Activated CD8-positive, alpha-beta memory T cell treated with anti-CD3 and anti-CD28 coated beads, Interleukin-2, amount 50 U/mL, for 4 hours (primary cell): ENCODE measurements around the gene MARCHF6.
"Not testable (repeated sequence)": the region's sequence is repeated elsewhere in the genome, so short reads cannot be mapped to it uniquely, and the experiment has no call there.

Experiments
- DNase-seq: peaks from one replicate; pipeline ENCODE4 v3.0.0-alpha.2; 2020

MARCHF6 gene

GRCh38 chr5:10323588-10324488 lies 29.7 kb upstream of the MARCHF6 start:
- no peak for DNase-seq

GRCh38 chr5:10324518-10325370 lies 28.8 kb upstream of the MARCHF6 start:
- DNase-seq, result no peak

GRCh38 chr5:10328323-10328722 lies 25.2 kb upstream of the MARCHF6 start:
- DNase-seq, result no peak

- no peak for DNase-seq
Observed at GRCh38 chr5:10329446-10329819, 24.1 kb upstream of the MARCHF6 start.

GRCh38 chr5:10329820-10330481 lies 23.5 kb upstream of the MARCHF6 start:
- no peak for DNase-seq

- DNase-seq, result no peak
Observed at GRCh38 chr5:10330511-10331230, 22.8 kb upstream of the MARCHF6 start.

- DNase-seq, result no peak
Observed at GRCh38 chr5:10331341-10331796, 22.1 kb upstream of the MARCHF6 start.

GRCh38 chr5:10332301-10332700 lies 21.2 kb upstream of the MARCHF6 start:
- DNase-seq, result no peak

- DNase-seq, result no peak
Observed at GRCh38 chr5:10333154-10334006, 20.1 kb upstream of the MARCHF6 start.

GRCh38 chr5:10334831-10335230 lies 18.7 kb upstream of the MARCHF6 start:
- DNase-seq, result no peak

GRCh38 chr5:10335711-10336470 lies 17.6 kb upstream of the MARCHF6 start:
- DNase-seq, result no peak

- DNase-seq, result no peak
Observed at GRCh38 chr5:10337107-10337506, 16.4 kb upstream of the MARCHF6 start.

GRCh38 chr5:10337986-10338385 lies 15.5 kb upstream of the MARCHF6 start:
- no peak for DNase-seq

- no peak for DNase-seq
Observed at GRCh38 chr5:10338686-10339057, 14.8 kb upstream of the MARCHF6 start.

GRCh38 chr5:10339058-10339811 lies 14.3 kb upstream of the MARCHF6 start:
- no peak for DNase-seq

- DNase-seq, result no peak
Observed at GRCh38 chr5:10339958-10340357, 13.5 kb upstream of the MARCHF6 start.

GRCh38 chr5:10343486-10343885 lies 10.0 kb upstream of the MARCHF6 start:
- no peak for DNase-seq

GRCh38 chr5:10344461-10345106 lies 8.9 kb upstream of the MARCHF6 start:
- DNase-seq, result not testable (repeated sequence)

GRCh38 chr5:10348258-10348657 lies 5.2 kb upstream of the MARCHF6 start:
- DNase-seq, result no peak
